Measurements from ENCODE around the gene ATP11C. TPM values are rescaled to one million over a fixed set of nuclear protein-coding genes. Genes with fewer than 3 reads are reported as not detected.

ATP11C gene
- total RNA-seq, 2 experiments from 2014 or later, result 15.2 to 18.2 TPM

DNA sequence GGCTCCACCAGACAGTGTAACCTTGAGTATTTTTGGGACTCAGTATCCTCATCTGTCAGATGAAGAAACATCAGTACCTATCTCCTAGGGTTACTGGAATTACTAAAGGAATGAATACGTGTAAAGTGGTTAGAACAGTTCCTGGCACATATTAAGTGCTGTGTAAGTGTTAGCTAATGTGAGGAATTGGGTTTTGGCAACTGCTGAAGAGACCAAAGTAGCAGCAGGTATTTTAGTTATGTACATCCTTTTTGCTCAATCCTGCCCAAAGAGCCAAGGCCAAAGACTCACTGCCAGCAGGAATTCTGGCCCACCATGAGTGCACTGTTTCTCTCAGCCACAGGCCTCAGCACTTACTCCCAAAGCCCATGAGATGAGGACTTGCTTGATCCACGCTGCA, 208.2 kb downstream of the ATP11C start:
- Histone ChIP-seq H3K27ac (ENCODE audit: low read depth in 1 of 2, low read length in 2 of 2) (no peak overlapping the region), H3K36me3 (ENCODE audit: insufficient read depth, low read length) (no peaks in the 10 kb centered on the region), H3K4me3 (ENCODE audit: low read length) (no peak overlapping the region), H3K9me3 (ENCODE audit: control insufficient read depth in 1 of 2, insufficient read depth in 1 of 2, low read length in 2 of 2) (no peaks in the 10 kb centered on the region), H3K27me3 (ENCODE audit: control insufficient read depth in 1 of 2, insufficient read depth in 2 of 2, low read length in 2 of 2) (no peaks in the 10 kb centered on the region), H3K4me1 (ENCODE audit: insufficient read depth, low read length) (no peaks in the 10 kb centered on the region)
- Mint-ChIP-seq H3K27me3 (no peaks in the 10 kb centered on the region), H3K36me3 (ENCODE audit: low read depth) (peaks cover 21% of the 10 kb centered on the region), H3K4me3 (no peak overlapping the region), H3K27ac (no peak overlapping the region), H3K4me1 (ENCODE audit: low read depth) (no peaks in the 10 kb centered on the region), H3K9me3 (no peaks in the 10 kb centered on the region)
- POLR2A ChIA-PET, result no interaction called here
- TF ChIP-seq CTCF (IDR thresholded peaks at IDR 0.05), result no peak
- CTCF ChIA-PET, result no interaction called here
- DNase-seq (no peak), ATAC-seq (ENCODE audit: poor library complexity) (no peak)
- intact Hi-C loops (cut with DNase I, micrococcal nuclease), result no loop called here

GRCh38 chrX:139720979-139721378, 211.9 kb downstream of the ATP11C start:
- no peak for TF ChIP-seq CTCF (IDR thresholded peaks at IDR 0.05)
- CTCF ChIA-PET, result no interaction called here
- Histone ChIP-seq H3K4me1 (ENCODE audit: insufficient read depth, low read length) (no peaks in the 10 kb centered on the region), H3K27me3 (ENCODE audit: control insufficient read depth in 1 of 2, insufficient read depth in 2 of 2, low read length in 2 of 2) (no peaks in the 10 kb centered on the region), H3K4me3 (ENCODE audit: low read length) (no peak overlapping the region), H3K36me3 (ENCODE audit: insufficient read depth, low read length) (no peaks in the 10 kb centered on the region), H3K27ac (ENCODE audit: low read depth in 1 of 2, low read length in 2 of 2) (no peak overlapping the region), H3K9me3 (ENCODE audit: control insufficient read depth in 1 of 2, insufficient read depth in 1 of 2, low read length in 2 of 2) (no peaks in the 10 kb centered on the region)
- Mint-ChIP-seq H3K4me1 (ENCODE audit: low read depth) (no peaks in the 10 kb centered on the region), H3K36me3 (ENCODE audit: low read depth) (peaks cover 17% of the 10 kb centered on the region), H3K9me3 (no peaks in the 10 kb centered on the region), H3K4me3 (no peak overlapping the region), H3K27me3 (no peaks in the 10 kb centered on the region), H3K27ac (no peak overlapping the region)
- POLR2A ChIA-PET, result no interaction called here
- intact Hi-C loops (cut with DNase I, micrococcal nuclease), result no loop called here
- DNase-seq (no peak), ATAC-seq (ENCODE audit: poor library complexity) (no peak)

GRCh38 chrX:139720136-139720535, 212.7 kb downstream of the ATP11C start:
- no peak overlapping the region for H3K27ac ChIP-seq (ENCODE audit: low read depth in 1 of 2, low read length in 2 of 2)
- Mint-ChIP-seq H3K27ac (no peak overlapping the region), H3K4me3 (no peak overlapping the region), H3K27me3 (no peaks in the 10 kb centered on the region), H3K9me3 (no peaks in the 10 kb centered on the region), H3K4me1 (ENCODE audit: low read depth) (no peaks in the 10 kb centered on the region), H3K36me3 (ENCODE audit: low read depth) (peaks cover 9% of the 10 kb centered on the region)
- CTCF ChIA-PET, result no interaction called here
- no peak overlapping the region for H3K4me3 ChIP-seq (ENCODE audit: low read length)
- H3K36me3 ChIP-seq (ENCODE audit: insufficient read depth, low read length), result no peaks in the 10 kb centered on the region
- ATAC-seq (ENCODE audit: poor library complexity), result no peak
- intact Hi-C loops (cut with DNase I, micrococcal nuclease), result no loop called here
- no peaks in the 10 kb centered on the region for H3K27me3 ChIP-seq (ENCODE audit: control insufficient read depth in 1 of 2, insufficient read depth in 2 of 2, low read length in 2 of 2)
- no peak for DNase-seq
- POLR2A ChIA-PET, result no interaction called here
- no peak for TF ChIP-seq CTCF (IDR thresholded peaks at IDR 0.05)
- no peaks in the 10 kb centered on the region for H3K4me1 ChIP-seq (ENCODE audit: insufficient read depth, low read length)
- no peaks in the 10 kb centered on the region for H3K9me3 ChIP-seq (ENCODE audit: control insufficient read depth in 1 of 2, insufficient read depth in 1 of 2, low read length in 2 of 2)
